ENCODE data around the gene PSME3. TPM values are rescaled to one million over a fixed set of nuclear protein-coding genes. Genes with fewer than 3 reads are reported as not detected.
A peak's percentile ranks its signal among the peaks of the same experiment; 100 is the strongest.

PSME3 gene
- total and polyA plus RNA-seq, 2 of the 13 experiments (the other 11 are each of a cell fraction or from before 2014, with no cell fraction given): 66.3 to 135 TPM

GRCh38 chr17:42878123-42878880, 45.1 kb downstream of the PSME3 start (continued):
- TF ChIP-seq HIC2 (CRISPR knock-in tag; IDR thresholded peaks at IDR 0.05; ENCODE audit: low read depth): no peak; the same call in 1 of the 2 replicates
- TF ChIP-seq ZNF317 (CRISPR knock-in tag; IDR thresholded peaks at IDR 0.05): 0 out of 2 replicates have a peak, but pooled peaks have one; percentile 60
- no peak for TF ChIP-seq EEA1 (CRISPR knock-in tag; IDR thresholded peaks at IDR 0.05; ENCODE audit: borderline replicate concordance)
- no peak for TF ChIP-seq POLR2A (IDR thresholded peaks at IDR 0.05; ENCODE audit: insufficient read depth in 1 of 2, low read depth in 2 of 2, low read length in 2 of 2)
- no peak for TF ChIP-seq ZNF781 (CRISPR knock-in tag; IDR thresholded peaks at IDR 0.05; ENCODE audit: borderline replicate concordance, not compliant biosample characterization)
- peak; percentile 78 for TF ChIP-seq MAX (IDR thresholded peaks at IDR 0.05)
- TF ChIP-seq ZNF687 (CRISPR knock-in tag; IDR thresholded peaks at IDR 0.05): peak; percentile 91
- TF ChIP-seq RFX5 (IDR thresholded peaks at IDR 0.05; ENCODE audit: low read depth, low read length): no peak
- TF ChIP-seq, protein P1, sequence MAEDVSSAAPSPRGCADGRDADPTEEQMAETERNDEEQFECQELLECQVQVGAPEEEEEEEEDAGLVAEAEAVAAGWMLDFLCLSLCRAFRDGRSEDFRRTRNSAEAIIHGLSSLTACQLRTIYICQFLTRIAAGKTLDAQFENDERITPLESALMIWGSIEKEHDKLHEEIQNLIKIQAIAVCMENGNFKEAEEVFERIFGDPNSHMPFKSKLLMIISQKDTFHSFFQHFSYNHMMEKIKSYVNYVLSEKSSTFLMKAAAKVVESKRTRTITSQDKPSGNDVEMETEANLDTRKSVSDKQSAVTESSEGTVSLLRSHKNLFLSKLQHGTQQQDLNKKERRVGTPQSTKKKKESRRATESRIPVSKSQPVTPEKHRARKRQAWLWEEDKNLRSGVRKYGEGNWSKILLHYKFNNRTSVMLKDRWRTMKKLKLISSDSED (CRISPR knock-in tag; IDR thresholded peaks at IDR 0.05): no peak
- TF ChIP-seq PHF8 (CRISPR knock-in tag; IDR thresholded peaks at IDR 0.05): no peak
- TF ChIP-seq, protein P2, sequence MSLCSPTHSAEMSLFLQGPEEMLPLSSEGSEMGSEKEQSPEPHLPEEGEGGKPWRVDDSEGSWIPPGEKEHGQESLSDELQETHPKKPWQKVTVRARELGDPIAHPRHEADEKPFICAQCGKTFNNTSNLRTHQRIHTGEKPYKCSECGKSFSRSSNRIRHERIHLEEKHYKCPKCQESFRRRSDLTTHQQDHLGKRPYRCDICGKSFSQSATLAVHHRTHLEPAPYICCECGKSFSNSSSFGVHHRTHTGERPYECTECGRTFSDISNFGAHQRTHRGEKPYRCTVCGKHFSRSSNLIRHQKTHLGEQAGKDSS (CRISPR knock-in tag; IDR thresholded peaks at IDR 0.05; ENCODE audit: borderline replicate concordance, low read depth): no peak
- TF ChIP-seq, protein P3, sequence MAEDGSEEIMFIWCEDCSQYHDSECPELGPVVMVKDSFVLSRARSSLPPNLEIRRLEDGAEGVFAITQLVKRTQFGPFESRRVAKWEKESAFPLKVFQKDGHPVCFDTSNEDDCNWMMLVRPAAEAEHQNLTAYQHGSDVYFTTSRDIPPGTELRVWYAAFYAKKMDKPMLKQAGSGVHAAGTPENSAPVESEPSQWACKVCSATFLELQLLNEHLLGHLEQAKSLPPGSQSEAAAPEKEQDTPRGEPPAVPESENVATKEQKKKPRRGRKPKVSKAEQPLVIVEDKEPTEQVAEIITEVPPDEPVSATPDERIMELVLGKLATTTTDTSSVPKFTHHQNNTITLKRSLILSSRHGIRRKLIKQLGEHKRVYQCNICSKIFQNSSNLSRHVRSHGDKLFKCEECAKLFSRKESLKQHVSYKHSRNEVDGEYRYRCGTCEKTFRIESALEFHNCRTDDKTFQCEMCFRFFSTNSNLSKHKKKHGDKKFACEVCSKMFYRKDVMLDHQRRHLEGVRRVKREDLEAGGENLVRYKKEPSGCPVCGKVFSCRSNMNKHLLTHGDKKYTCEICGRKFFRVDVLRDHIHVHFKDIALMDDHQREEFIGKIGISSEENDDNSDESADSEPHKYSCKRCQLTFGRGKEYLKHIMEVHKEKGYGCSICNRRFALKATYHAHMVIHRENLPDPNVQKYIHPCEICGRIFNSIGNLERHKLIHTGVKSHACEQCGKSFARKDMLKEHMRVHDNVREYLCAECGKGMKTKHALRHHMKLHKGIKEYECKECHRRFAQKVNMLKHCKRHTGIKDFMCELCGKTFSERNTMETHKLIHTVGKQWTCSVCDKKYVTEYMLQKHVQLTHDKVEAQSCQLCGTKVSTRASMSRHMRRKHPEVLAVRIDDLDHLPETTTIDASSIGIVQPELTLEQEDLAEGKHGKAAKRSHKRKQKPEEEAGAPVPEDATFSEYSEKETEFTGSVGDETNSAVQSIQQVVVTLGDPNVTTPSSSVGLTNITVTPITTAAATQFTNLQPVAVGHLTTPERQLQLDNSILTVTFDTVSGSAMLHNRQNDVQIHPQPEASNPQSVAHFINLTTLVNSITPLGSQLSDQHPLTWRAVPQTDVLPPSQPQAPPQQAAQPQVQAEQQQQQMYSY (CRISPR knock-in tag; IDR thresholded peaks at IDR 0.05): peak; percentile 52; the same call in 1 of the 2 replicates
- TF ChIP-seq TOE1 (CRISPR knock-in tag; IDR thresholded peaks at IDR 0.05): no peak

All from HepG2 (cell line).